Measurements from ENCODE around the gene RAP1GAP.
A peak's percentile ranks its signal among the peaks of the same experiment; 100 is the strongest.

The RAP1GAP gene

DNA sequence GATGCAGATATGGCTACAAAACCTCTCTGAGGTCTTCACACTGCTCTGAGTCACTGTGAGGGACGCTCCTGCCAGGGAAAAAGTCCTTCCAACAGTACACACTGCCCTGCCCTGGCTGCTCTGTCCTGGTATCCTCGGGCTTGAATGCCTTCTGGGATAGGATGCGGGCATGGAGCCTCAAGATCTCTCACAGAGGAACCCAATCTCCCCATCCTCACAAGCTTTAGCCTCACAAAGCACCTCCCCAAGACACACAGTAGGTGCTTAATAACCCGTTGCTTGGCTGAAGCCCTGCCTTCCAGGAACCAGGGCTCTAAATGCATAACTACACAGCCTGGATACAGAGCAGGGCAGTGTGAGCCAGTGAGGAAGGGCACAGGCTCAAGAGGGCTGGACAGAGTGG is 9.2 kb downstream of the RAP1GAP start:
- no peaks in the 10 kb centered on the region for H3K9me3 ChIP-seq (ENCODE audit: low read length)
- 0 out of 2 replicates have a peak, but pooled peaks cover 4% of the 10 kb centered on the region for H3K27me3 ChIP-seq (ENCODE audit: insufficient read depth, low read length)
- no peak overlapping the region for H3K27ac ChIP-seq (ENCODE audit: low read depth, low read length, poor library complexity, severe bottlenecking)
- H3K4me2 ChIP-seq (ENCODE audit: low read length): no peak overlapping the region
- H3F3A ChIP-seq (ENCODE audit: insufficient read depth, low read length): no peaks in the 10 kb centered on the region
- no peaks in the 10 kb centered on the region for H3K9me2 ChIP-seq (ENCODE audit: low read depth, low read length)
- no peaks in the 10 kb centered on the region for H3K36me3 ChIP-seq (ENCODE audit: insufficient read depth, low read length)
- H3K79me2 ChIP-seq (ENCODE audit: insufficient read depth, low read length): no peaks in the 10 kb centered on the region
- no peaks in the 10 kb centered on the region for H4K20me1 ChIP-seq (ENCODE audit: insufficient read depth, low read length)
- H3K9ac ChIP-seq (ENCODE audit: low read length): no peak overlapping the region
- no peak overlapping the region for H2AFZ ChIP-seq (ENCODE audit: low read length)
- TF ChIP-seq, protein P1, sequence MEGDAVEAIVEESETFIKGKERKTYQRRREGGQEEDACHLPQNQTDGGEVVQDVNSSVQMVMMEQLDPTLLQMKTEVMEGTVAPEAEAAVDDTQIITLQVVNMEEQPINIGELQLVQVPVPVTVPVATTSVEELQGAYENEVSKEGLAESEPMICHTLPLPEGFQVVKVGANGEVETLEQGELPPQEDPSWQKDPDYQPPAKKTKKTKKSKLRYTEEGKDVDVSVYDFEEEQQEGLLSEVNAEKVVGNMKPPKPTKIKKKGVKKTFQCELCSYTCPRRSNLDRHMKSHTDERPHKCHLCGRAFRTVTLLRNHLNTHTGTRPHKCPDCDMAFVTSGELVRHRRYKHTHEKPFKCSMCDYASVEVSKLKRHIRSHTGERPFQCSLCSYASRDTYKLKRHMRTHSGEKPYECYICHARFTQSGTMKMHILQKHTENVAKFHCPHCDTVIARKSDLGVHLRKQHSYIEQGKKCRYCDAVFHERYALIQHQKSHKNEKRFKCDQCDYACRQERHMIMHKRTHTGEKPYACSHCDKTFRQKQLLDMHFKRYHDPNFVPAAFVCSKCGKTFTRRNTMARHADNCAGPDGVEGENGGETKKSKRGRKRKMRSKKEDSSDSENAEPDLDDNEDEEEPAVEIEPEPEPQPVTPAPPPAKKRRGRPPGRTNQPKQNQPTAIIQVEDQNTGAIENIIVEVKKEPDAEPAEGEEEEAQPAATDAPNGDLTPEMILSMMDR (IDR thresholded peaks at IDR 0.05; ENCODE audit: low read length): no peak
- no peak for TF ChIP-seq EZH2 (IDR thresholded peaks at IDR 0.05; ENCODE audit: borderline replicate concordance, low read length)
- no peak overlapping the region for H3K4me3 ChIP-seq (ENCODE audit: low read depth, low read length, poor library complexity, severe bottlenecking)
- no peaks in the 10 kb centered on the region for H3K4me1 ChIP-seq (ENCODE audit: insufficient read depth, low read length, severe bottlenecking)

DNA sequence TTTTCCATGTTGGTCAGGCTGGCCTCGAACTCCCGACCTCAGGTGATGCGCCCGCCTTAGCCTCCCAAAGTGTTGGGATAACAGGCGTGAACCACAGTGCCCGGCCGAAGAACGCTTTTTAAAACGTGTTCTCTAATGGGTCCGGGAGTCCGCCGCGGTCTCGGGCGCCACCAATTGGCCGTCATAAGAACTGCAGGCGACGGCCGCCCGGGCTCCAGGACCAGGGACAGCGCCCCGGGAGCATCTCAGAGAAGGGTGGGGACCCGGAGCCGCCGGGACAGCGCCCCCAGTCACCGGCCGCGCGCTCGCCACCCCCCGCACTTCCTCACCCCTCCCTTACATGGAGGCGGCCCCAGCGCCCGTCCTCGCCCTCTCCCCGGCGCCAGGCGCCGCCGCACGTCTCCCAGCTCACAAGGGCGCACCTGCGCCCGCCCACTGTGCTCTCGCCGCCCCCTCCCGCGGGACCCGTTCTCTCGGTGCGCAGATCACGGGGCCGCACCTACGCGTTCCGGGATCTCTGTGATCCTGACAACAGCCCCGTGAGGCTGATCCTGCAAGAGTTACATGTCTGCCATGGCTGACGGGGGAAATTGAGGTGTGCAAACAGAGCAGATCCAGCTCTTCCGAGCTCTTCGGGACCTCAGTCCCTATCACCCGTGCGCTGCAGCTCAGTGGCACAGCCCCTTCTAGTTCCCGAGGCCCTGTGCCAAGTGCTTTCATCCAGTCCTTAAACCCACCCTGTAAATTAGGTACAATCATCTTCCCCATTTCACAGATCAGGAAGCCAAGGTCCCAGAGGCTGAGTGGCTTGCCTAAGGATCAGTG is 9.8 kb downstream of the RAP1GAP start:
- peak overlapping the region; percentile 12 for H3K4me3 ChIP-seq (ENCODE audit: low read depth, low read length, poor library complexity, severe bottlenecking)
- H3K9ac ChIP-seq (ENCODE audit: low read length): no peak overlapping the region
- no peaks in the 10 kb centered on the region for H3K9me2 ChIP-seq (ENCODE audit: low read depth, low read length)
- no peaks in the 10 kb centered on the region for H3F3A ChIP-seq (ENCODE audit: insufficient read depth, low read length)
- H3K9me3 ChIP-seq (ENCODE audit: low read length): no peaks in the 10 kb centered on the region
- no peak overlapping the region for H3K27ac ChIP-seq (ENCODE audit: low read depth, low read length, poor library complexity, severe bottlenecking)
- 0 out of 2 replicates have a peak, but pooled peaks cover 4% of the 10 kb centered on the region for H3K27me3 ChIP-seq (ENCODE audit: insufficient read depth, low read length)
- peak overlapping the region; percentile 30; the same call in 1 of the 2 replicates for H3K4me2 ChIP-seq (ENCODE audit: low read length)
- H3K36me3 ChIP-seq (ENCODE audit: insufficient read depth, low read length): no peaks in the 10 kb centered on the region
- no peaks in the 10 kb centered on the region for H3K4me1 ChIP-seq (ENCODE audit: insufficient read depth, low read length, severe bottlenecking)
- H4K20me1 ChIP-seq (ENCODE audit: insufficient read depth, low read length): no peaks in the 10 kb centered on the region
- TF ChIP-seq, protein P1 (IDR thresholded peaks at IDR 0.05; ENCODE audit: low read length): peak; percentile 84
- TF ChIP-seq EZH2 (IDR thresholded peaks at IDR 0.05; ENCODE audit: borderline replicate concordance, low read length): no peak
- no peaks in the 10 kb centered on the region for H3K79me2 ChIP-seq (ENCODE audit: insufficient read depth, low read length)
- no peak overlapping the region for H2AFZ ChIP-seq (ENCODE audit: low read length)

DNA sequence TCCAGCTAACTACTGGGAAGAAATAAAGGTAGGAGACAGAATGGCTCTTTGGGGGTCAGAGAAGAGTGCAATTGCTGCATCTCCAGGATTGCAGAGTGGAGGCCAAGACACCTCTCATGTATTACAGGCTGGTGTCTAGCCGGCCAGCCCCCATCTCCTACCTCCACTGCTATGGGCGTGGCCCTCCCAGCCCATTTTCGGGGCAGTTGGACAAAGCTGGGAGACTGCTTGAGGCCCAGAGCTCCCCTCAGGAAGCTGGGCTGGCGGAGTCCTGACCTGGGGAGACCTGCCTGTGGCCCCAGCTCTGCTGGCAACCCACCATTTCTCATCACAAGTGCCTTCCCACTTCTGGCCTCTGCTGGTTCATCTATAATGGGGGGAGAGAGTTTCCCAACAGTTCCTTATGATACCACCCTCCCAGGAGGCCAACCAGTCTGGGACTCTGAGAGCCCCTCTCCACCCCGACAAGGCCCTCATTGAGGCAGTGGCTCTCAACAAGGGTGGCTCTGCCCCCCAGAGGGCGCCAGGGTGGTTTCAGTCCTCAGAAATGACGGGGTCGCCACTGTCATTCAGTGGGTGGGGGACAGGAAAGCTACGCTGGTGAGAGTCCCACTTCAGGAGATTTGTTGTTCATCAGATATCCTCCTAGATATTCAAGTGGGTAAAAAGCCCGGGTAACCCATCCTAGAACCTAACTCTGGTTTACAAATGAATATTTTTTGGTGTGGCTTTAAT is 11.5 kb downstream of the RAP1GAP start:
- Histone ChIP-seq H3K79me2 (ENCODE audit: insufficient read depth, low read length) (no peaks in the 10 kb centered on the region), H3K9me3 (ENCODE audit: low read length) (no peaks in the 10 kb centered on the region), H2AFZ (ENCODE audit: low read length) (no peak overlapping the region), H3K36me3 (ENCODE audit: insufficient read depth, low read length) (no peaks in the 10 kb centered on the region), H3K27ac (ENCODE audit: low read depth, low read length, poor library complexity, severe bottlenecking) (no peak overlapping the region), H4K20me1 (ENCODE audit: insufficient read depth, low read length) (no peaks in the 10 kb centered on the region), H3K4me3 (ENCODE audit: low read depth, low read length, poor library complexity, severe bottlenecking) (no peak overlapping the region), H3K27me3 (ENCODE audit: insufficient read depth, low read length) (0 out of 2 replicates have a peak, but pooled peaks cover 4% of the 10 kb centered on the region), H3K9ac (ENCODE audit: low read length) (no peak overlapping the region), H3K4me2 (ENCODE audit: low read length) (no peak overlapping the region), H3F3A (ENCODE audit: insufficient read depth, low read length) (no peaks in the 10 kb centered on the region), H3K4me1 (ENCODE audit: insufficient read depth, low read length, severe bottlenecking) (no peaks in the 10 kb centered on the region), H3K9me2 (ENCODE audit: low read depth, low read length) (no peaks in the 10 kb centered on the region)
- TF ChIP-seq, protein P1 (IDR thresholded peaks at IDR 0.05; ENCODE audit: low read length): peak; percentile 15; the same call in 1 of the 2 replicates
- TF ChIP-seq EZH2 (IDR thresholded peaks at IDR 0.05; ENCODE audit: borderline replicate concordance, low read length): no peak
